ENCODE measurements around the gene FAAH.
"Not testable (repeated sequence)": the region's sequence is repeated elsewhere in the genome, so short reads cannot be mapped to it uniquely, and the experiment has no call there.

Gene FAAH

GRCh38 chr1:46394108-46394871 lies at the start of gene FAAH:
Gene FAAH (plus strand): TSS chr1:46394317. CDS start chr1:46394349, 32 bp downstream.
- peak; percentile 30 to 35 for DNase-seq

GRCh38 chr1:46344481-46344880 lies 49.6 kb upstream of the FAAH start:
- DNase-seq, result no peak

GRCh38 chr1:46345281-46345680 lies 48.8 kb upstream of the FAAH start:
- DNase-seq, result no peak

GRCh38 chr1:46352363-46352762 lies 41.8 kb upstream of the FAAH start:
- DNase-seq, result no peak

DNA sequence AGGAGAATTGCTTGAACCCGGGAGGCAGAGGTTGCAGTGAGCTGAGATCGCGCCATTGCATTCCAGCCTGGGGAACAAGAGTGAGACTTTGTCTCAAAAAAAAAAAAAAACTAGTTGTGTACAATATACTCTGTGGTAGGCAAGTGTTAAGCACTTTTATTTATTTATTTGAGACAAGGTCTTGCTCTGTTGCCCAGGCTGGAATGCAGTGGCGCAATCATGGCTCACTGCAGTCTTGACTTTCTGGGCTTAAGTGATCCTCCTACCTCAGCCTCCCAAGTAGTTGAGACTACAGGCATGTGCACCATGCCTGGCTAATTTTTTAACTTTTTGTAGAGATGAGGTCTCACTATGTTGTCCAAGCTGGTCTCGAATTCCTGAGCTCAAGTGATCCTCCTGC lies 38.2 kb upstream of the FAAH start:
- not testable (repeated sequence) for DNase-seq

DNA sequence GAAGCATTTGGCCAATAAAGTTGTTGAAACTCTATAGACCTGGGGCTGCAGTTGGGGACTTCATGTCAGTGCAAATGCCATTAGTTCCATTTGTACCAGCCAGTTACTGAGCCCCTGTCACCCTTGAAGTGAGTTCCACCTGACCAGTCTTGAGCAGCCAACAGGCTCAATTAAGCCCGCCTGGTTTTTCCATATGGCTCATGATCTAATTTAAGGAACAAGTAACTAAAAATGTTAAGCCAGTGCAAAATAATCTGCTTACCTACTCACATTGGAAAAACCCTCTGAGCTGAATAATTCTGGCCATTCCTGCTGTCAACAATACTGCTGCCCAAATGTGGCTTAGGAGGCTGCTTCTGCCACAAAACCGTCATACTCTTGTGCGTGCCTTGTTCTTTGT lies 32.0 kb upstream of the FAAH start:
- no peak for DNase-seq

- DNase-seq, result no peak
These were observed 31.0 kb upstream of the FAAH start for GRCh38 chr1:46363121-46363520.

- DNase-seq, result no peak
These were observed 29.5 kb upstream of the FAAH start for GRCh38 chr1:46364612-46365011.

DNA sequence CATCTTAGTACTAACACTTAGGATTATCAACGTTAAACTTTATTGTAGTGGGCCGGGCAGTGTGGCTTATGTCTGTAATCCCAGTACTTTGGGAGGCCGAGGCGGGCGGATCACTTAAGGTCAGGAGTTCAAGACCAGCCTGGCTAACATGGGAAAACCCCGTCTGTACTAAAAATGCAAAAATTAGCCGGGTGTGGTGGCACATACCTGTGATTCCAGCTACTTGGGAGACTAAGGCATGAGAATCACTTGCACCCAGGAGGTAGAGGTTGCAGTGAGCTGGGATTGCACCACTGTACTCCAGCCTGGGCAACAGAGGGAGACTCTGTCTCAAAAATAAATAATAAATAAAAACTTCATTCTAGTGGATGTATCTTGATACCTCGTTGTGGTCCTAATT lies 28.3 kb upstream of the FAAH start:
- not testable (repeated sequence) for DNase-seq

GRCh38 chr1:46367072-46367471 lies 27.0 kb upstream of the FAAH start:
- no peak for DNase-seq

DNA sequence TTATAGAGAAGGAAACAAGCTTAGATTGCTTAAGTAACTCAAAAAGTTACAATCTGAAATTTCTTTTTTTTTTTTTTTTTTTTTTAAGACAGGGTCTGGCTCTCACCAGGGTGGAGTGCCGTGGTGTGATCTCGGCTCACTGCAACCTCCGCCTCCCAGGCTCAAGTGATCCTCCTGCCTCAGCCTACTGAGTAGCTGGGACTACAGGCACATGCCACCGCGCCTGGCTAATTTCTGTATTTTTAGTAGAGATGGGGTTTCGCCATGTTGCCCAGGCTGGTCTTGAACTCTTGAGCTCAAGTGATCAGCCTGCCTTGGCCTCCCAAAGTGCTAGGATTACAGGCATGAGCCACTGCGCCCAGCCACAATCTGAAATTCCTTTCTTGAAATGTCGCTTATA lies 26.4 kb upstream of the FAAH start:
- DNase-seq, result not testable (repeated sequence)

GRCh38 chr1:46368791-46369190 lies 25.3 kb upstream of the FAAH start:
- no peak for DNase-seq

GRCh38 chr1:46369542-46370213 lies 24.4 kb upstream of the FAAH start:
- no peak for DNase-seq

DNA sequence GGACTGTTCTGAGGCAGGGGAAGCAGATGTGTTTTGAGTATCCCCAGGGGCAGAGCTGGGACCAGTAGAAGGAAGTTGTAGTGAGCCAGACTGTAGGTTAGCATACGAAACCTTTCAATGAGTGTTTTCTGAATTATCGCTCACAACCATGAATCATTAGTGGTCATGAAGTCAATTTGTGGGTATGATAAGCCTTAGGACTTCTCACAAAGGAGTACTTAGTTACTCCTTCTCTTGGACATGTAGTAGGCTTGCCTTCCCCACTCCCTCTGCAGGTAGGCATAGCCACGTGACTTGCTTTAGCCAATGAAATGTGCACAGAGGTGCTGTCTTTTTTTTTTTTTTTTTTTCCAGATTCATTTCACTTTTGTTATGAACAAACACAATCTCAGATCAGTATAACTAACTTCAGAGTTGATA lies 23.9 kb upstream of the FAAH start:
- DNase-seq, result no peak

GRCh38 chr1:46372431-46372830 lies 21.7 kb upstream of the FAAH start:
- no peak for DNase-seq

- DNase-seq, result no peak
These were observed 14.1 kb upstream of the FAAH start for GRCh38 chr1:46379996-46380395.

GRCh38 chr1:46380508-46380907 lies 13.6 kb upstream of the FAAH start:
- no peak for DNase-seq

- no peak for DNase-seq
These were observed 607 bp upstream of the FAAH start for GRCh38 chr1:46393510-46393909.

GRCh38 chr1:46394872-46395465 lies 852 bp downstream of the FAAH start:
- DNase-seq, result no peak

DNA sequence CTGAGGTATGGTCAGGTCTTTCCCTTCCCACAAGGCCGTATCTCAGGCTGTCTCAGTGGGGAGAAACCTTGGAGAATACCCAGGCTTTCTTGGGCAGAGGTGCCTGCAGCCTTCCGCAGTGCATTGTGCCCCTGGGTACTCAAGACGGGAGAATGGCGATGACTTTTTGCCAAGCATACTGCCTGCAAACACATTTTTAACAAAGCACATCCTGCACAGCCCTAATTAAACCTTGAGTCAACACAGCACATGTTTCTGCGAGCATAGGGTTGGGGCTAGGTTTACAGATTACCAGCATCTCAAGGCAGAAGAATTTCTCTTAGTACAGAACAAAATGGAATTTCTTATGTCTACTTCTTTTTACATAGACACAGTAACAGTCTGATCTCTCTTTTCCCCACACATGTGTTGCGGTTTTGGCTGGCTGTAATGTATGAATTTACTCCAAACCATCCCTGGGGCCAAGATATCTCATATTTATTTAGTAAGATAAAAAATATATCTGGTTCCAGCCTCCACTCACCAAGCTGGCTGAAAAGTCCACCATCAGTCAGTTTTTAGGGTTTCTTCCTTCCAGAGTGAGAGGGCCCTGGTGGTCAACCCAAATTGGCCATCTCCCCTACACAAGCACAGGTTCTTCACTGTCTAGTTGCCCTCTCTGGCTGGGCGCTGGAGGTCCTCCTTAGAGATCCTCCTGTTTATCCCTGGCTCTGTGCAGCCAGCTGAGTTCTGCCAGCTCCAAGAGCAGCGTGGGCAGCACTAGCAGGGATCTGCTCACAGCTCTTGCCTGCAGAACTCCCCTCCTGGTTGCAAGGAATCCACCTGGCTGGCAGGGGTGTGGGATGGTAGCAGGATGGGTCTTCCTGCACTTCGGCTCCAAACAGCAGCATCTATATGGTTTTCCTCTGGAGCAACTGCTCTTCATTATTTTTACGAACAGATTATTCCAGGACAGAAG lies 2.6 kb downstream of the FAAH start:
- DNase-seq, result no peak

GRCh38 chr1:46399307-46399706 lies 5.2 kb downstream of the FAAH start:
- no peak for DNase-seq

GRCh38 chr1:46400421-46400820 lies 6.3 kb downstream of the FAAH start:
- no peak for DNase-seq

Measured in AML-193 (cell line).